Measurements from ENCODE around the gene OR12D1.
A peak's percentile ranks its signal among the peaks of the same experiment; 100 is the strongest.

DNA sequence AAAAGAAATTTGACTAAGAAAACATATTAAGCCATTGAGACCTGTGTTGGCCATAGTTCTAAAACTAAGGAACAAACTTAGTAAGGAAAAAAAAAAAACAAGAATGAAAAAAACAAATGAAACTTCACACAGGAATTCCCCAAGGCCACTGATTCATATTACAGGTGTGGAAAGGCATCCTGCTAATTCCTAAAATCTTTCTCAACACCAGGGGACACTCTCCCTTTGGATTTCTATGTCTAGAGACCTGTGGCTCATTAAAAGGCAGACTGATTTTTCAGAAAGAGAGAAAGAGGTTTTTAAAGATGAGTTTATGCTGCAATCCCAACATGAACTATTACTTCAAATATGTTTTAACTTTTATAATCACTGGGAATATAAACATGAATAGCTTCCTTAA, at the start of gene OR12D1:
- TF ChIP-seq, protein P1, sequence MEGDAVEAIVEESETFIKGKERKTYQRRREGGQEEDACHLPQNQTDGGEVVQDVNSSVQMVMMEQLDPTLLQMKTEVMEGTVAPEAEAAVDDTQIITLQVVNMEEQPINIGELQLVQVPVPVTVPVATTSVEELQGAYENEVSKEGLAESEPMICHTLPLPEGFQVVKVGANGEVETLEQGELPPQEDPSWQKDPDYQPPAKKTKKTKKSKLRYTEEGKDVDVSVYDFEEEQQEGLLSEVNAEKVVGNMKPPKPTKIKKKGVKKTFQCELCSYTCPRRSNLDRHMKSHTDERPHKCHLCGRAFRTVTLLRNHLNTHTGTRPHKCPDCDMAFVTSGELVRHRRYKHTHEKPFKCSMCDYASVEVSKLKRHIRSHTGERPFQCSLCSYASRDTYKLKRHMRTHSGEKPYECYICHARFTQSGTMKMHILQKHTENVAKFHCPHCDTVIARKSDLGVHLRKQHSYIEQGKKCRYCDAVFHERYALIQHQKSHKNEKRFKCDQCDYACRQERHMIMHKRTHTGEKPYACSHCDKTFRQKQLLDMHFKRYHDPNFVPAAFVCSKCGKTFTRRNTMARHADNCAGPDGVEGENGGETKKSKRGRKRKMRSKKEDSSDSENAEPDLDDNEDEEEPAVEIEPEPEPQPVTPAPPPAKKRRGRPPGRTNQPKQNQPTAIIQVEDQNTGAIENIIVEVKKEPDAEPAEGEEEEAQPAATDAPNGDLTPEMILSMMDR (IDR thresholded peaks at IDR 0.05 in 2 of 3, conservative IDR thresholded peaks at IDR 0.05 in 1 of 3; ENCODE audit: borderline replicate concordance in 1 of 3, insufficient read depth in 1 of 3, low read depth in 2 of 3, low read length in 2 of 3), result peak; percentile 35 to 55 (median 38); a peak in 3 of 6 replicates
- TF ChIP-seq POLR2A (IDR thresholded peaks at IDR 0.05; ENCODE audit: borderline replicate concordance, extremely low read depth, insufficient read depth, insufficient read length), result no peak

Data from HCT116 (cell line).